Right ventricle myocardium inferior (tissue), 1 donor: ENCODE data around the gene VARS2. TPM values are rescaled to one million over a fixed set of nuclear protein-coding genes. Genes with fewer than 3 reads are reported as not detected.

Experiments used
- ATAC-seq: fragments of 200-7000 bp; cut with Tn5 transposase; one replicate; pipeline ENCODE4 v1.9.1; 2020; ENCODE audit warnings: mild to moderate bottlenecking, moderate library complexity
- DNase-seq: peaks from one replicate; pipeline ENCODE4 v3.0.0; 2021; ENCODE audit errors: missing footprints
- intact Hi-C: fragments of 100-400 bp; cut with DNase I; formaldehyde crosslinking; loops from one replicate; pipeline ENCODE4 v1.11.0; 2022
- microRNA-seq: library from miRNA; unstranded; fragments of <30 nt; microRNA quantifications from one replicate; pipeline ENCODE4 v1.2.0, GENCODE V29; 2020
- total RNA-seq: library from RNA; stranded (reverse); fragmentation: NEBNext Ultra II Directional; extraction: Animal tissue kit (Norgen Biotek cat#: 25700); gene quantifications from one replicate; pipeline ENCODE4 v1.2.1, GENCODE V29; 2021
- donor health status: DM: no; HTN: yes; CAD: no; lungs with severe emphysema.

VARS2 gene
- total RNA-seq, 1 donor from 2014 or later, result 18.3 TPM

- no peak for DNase-seq
- intact Hi-C loops, result no loop called here
- no peak for ATAC-seq
Observed at GRCh38 chr6:30974490-30975252, 60.6 kb downstream of the VARS2 start.

Small RNAs within 50 kb of the gene (microRNA-seq; reads per million reads assigned to microRNA genes)
- gene MIR4640, result not detected

Other genes starting within 250 kb of the VARS2 start
- 20.6 TPM for gene DHX16, start 241.2 kb upstream of the VARS2 start, total RNA-seq
- 18.2 TPM for gene PPP1R18, start 227.6 kb upstream of the VARS2 start, total RNA-seq
- 5.7 TPM for gene NRM, start 223.3 kb upstream of the VARS2 start, total RNA-seq
- gene MDC1, start 197.0 kb upstream of the VARS2 start, total RNA-seq, result 13.1 TPM
- gene TUBB, start 193.9 kb upstream of the VARS2 start, total RNA-seq, result 254 TPM
- gene FLOT1, start 171.6 kb upstream of the VARS2 start, total RNA-seq, result 240 TPM
- gene IER3, start 169.7 kb upstream of the VARS2 start, total RNA-seq, result 19.2 TPM
- gene DDR1, start 29.7 kb upstream of the VARS2 start, total RNA-seq, result 32.5 TPM
- 22.2 TPM for gene GTF2H4, start 6.0 kb upstream of the VARS2 start, total RNA-seq
- not detected for gene SFTA2, start 17.9 kb downstream of the VARS2 start, total RNA-seq
- gene MUCL3, start 26.7 kb downstream of the VARS2 start, total RNA-seq, result not detected
- gene MUC21, start 69.5 kb downstream of the VARS2 start, total RNA-seq, result not detected
- 0.14 TPM for gene MUC22, start 96.2 kb downstream of the VARS2 start, total RNA-seq
- not detected for gene C6orf15, start 198.3 kb downstream of the VARS2 start, total RNA-seq
- 1.9 TPM for gene PSORS1C1, start 200.6 kb downstream of the VARS2 start, total RNA-seq
- gene CDSN, start 206.2 kb downstream of the VARS2 start, total RNA-seq, result not detected
- not detected for gene PSORS1C2, start 224.8 kb downstream of the VARS2 start, total RNA-seq
- 12.3 TPM for gene CCHCR1, start 243.6 kb downstream of the VARS2 start, total RNA-seq
- 5.2 TPM for gene TCF19, start 244.4 kb downstream of the VARS2 start, total RNA-seq